ENCODE data around the gene NRAS. TPM values are rescaled to one million over a fixed set of nuclear protein-coding genes. Genes with fewer than 3 reads are reported as not detected.

The NRAS gene
- total and polyA plus RNA-seq, 9 of the 15 experiments (the other 6 are each of a cell fraction or from before 2014, with no cell fraction given): 40.7 to 94.5 (median 75.4) TPM

DNA sequence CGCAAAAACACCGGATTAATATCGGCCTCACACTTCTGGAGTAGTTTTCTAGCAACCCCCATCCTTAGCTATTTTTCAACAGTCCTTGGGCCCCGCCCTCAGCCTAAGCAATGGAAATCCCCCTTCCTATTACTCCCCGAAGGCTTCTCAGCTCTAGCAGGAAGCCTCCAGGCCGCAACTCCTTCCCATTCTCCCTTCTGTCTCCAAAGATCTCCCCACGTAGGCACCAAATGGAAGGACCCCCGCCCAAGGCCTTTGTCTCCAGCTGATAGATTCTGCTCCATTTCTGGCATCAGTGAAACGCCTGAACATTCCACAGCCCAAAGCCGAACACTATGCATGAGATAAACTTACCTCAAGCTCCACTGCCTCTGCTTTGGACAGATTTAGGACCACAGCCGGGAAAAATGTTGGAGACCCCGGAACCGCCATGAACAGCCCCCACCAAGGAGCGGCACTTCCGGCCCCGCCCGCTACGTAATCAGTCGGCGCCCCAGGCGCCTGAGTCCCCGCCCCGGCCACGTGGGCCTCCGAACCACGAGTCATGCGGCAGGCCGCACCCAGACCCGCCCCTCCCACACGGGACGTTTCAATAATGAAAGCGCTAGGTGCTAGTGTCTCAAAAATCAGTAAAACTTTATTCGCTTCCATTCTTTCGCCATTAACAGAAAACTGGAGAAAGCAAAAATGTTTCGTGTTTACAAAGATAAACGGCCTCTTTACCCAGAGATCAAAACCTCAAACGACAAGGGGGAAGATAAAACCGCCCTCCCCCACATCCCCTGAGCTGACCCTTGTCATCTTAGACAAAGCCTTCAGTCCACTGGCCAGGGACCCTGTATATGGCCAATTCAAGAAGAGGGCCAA, at the start of gene NRAS (continued):
- TF ChIP-seq ESRRA (IDR thresholded peaks at IDR 0.05; ENCODE audit: borderline replicate concordance, low read depth) (peak; percentile 58; the same call in 1 of the 2 replicates), NFRKB (IDR thresholded peaks at IDR 0.05; ENCODE audit: low read depth) (peak; percentile 72; the same call in 1 of the 2 replicates), ARID2 (IDR thresholded peaks at IDR 0.05) (no peak), ZNF134 (CRISPR knock-in tag; conservative IDR thresholded peaks at IDR 0.05) (no peak), ZNF12 (CRISPR knock-in tag; IDR thresholded peaks at IDR 0.05) (no peak), POLR2AphosphoS5 (IDR thresholded peaks at IDR 0.05; ENCODE audit: control insufficient read depth, insufficient read depth, low read depth, low read length) (peak; percentile 93), ZFP1 (CRISPR knock-in tag; IDR thresholded peaks at IDR 0.05) (no peak), SP1 (CRISPR knock-in tag; IDR thresholded peaks at IDR 0.05) (peak; percentile 94), HNRNPL (IDR thresholded peaks at IDR 0.05; ENCODE audit: low read depth, low read length) (no peak), ZSCAN29 (IDR thresholded peaks at IDR 0.05) (no peak; the same call in 1 of the 2 replicates), SMAD2 (IDR thresholded peaks at IDR 0.05; ENCODE audit: low read depth, low read length) (no peak), MYNN (IDR thresholded peaks at IDR 0.05) (peak; percentile 79; the same call in 1 of the 2 replicates), MYNN (CRISPR knock-in tag; IDR thresholded peaks at IDR 0.05) (no peak; the same call in 1 of the 2 replicates), HDAC3 (IDR thresholded peaks at IDR 0.05; ENCODE audit: borderline replicate concordance, partially characterized antibody) (no peak), FOXJ2 (tag; IDR thresholded peaks at IDR 0.05) (no peak), SMAD4 (CRISPR knock-in tag; conservative IDR thresholded peaks at IDR 0.05) (peak; percentile 67; the same call in 1 of the 2 replicates)
- TF ChIP-seq, protein P1, sequence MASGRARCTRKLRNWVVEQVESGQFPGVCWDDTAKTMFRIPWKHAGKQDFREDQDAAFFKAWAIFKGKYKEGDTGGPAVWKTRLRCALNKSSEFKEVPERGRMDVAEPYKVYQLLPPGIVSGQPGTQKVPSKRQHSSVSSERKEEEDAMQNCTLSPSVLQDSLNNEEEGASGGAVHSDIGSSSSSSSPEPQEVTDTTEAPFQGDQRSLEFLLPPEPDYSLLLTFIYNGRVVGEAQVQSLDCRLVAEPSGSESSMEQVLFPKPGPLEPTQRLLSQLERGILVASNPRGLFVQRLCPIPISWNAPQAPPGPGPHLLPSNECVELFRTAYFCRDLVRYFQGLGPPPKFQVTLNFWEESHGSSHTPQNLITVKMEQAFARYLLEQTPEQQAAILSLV (tag; IDR thresholded peaks at IDR 0.05): no peak
- TF ChIP-seq, protein P2, sequence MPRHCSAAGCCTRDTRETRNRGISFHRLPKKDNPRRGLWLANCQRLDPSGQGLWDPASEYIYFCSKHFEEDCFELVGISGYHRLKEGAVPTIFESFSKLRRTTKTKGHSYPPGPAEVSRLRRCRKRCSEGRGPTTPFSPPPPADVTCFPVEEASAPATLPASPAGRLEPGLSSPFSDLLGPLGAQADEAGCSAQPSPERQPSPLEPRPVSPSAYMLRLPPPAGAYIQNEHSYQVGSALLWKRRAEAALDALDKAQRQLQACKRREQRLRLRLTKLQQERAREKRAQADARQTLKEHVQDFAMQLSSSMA (CRISPR knock-in tag; IDR thresholded peaks at IDR 0.05): no peak
- TF ChIP-seq, protein P3, sequence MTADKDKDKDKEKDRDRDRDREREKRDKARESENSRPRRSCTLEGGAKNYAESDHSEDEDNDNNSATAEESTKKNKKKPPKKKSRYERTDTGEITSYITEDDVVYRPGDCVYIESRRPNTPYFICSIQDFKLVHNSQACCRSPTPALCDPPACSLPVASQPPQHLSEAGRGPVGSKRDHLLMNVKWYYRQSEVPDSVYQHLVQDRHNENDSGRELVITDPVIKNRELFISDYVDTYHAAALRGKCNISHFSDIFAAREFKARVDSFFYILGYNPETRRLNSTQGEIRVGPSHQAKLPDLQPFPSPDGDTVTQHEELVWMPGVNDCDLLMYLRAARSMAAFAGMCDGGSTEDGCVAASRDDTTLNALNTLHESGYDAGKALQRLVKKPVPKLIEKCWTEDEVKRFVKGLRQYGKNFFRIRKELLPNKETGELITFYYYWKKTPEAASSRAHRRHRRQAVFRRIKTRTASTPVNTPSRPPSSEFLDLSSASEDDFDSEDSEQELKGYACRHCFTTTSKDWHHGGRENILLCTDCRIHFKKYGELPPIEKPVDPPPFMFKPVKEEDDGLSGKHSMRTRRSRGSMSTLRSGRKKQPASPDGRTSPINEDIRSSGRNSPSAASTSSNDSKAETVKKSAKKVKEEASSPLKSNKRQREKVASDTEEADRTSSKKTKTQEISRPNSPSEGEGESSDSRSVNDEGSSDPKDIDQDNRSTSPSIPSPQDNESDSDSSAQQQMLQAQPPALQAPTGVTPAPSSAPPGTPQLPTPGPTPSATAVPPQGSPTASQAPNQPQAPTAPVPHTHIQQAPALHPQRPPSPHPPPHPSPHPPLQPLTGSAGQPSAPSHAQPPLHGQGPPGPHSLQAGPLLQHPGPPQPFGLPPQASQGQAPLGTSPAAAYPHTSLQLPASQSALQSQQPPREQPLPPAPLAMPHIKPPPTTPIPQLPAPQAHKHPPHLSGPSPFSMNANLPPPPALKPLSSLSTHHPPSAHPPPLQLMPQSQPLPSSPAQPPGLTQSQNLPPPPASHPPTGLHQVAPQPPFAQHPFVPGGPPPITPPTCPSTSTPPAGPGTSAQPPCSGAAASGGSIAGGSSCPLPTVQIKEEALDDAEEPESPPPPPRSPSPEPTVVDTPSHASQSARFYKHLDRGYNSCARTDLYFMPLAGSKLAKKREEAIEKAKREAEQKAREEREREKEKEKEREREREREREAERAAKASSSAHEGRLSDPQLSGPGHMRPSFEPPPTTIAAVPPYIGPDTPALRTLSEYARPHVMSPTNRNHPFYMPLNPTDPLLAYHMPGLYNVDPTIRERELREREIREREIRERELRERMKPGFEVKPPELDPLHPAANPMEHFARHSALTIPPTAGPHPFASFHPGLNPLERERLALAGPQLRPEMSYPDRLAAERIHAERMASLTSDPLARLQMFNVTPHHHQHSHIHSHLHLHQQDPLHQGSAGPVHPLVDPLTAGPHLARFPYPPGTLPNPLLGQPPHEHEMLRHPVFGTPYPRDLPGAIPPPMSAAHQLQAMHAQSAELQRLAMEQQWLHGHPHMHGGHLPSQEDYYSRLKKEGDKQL (CRISPR knock-in tag; IDR thresholded peaks at IDR 0.05; ENCODE audit: borderline replicate concordance): no peak
